HepG2 (cell line): ENCODE results near the gene LITAFD. TPM values are rescaled to one million over a fixed set of nuclear protein-coding genes. Genes with fewer than 3 reads are reported as not detected.

Source experiments
- CREB1 ChIP-seq, 2 experiments: fragments of 450-650 bp in 1 of 2; IDR thresholded peaks; 2 replicates each; pipeline ENCODE4 v1.6.1; 2016 to 2017; ENCODE audit warnings: control low read depth in 1 of 2, mild to moderate bottlenecking in 1 of 2, missing compliant biosample characterization in 1 of 2, missing genetic modification characterization in 1 of 2
- DMAP1 ChIP-seq: IDR thresholded peaks from 2 replicates; pipeline ENCODE4 v1.6.1; 2016
- ELF4 ChIP-seq: sonication (generic); formaldehyde crosslinking; IDR thresholded peaks from 2 replicates; pipeline ENCODE4 v1.5.0; 2020; ENCODE audit warnings: missing genetic modification reagents, mild to moderate bottlenecking, moderate library complexity, borderline replicate concordance
- MEF2D ChIP-seq: sonication (generic); formaldehyde crosslinking; IDR thresholded peaks from 2 replicates; pipeline ENCODE4 v1.5.1; 2020; ENCODE audit warnings: mild to moderate bottlenecking, missing genetic modification reagents
- NR3C1 ChIP-seq: sonication (generic); formaldehyde crosslinking; IDR thresholded peaks from 2 replicates; pipeline ENCODE4 v1.4.0; 2020; ENCODE audit warnings: missing genetic modification reagents
- RBAK ChIP-seq: sonication (generic); formaldehyde crosslinking; IDR thresholded peaks from 2 replicates; pipeline ENCODE4 v1.5.1; 2020; ENCODE audit warnings: mild to moderate bottlenecking, missing genetic modification reagents
- RFX3 ChIP-seq: IDR thresholded peaks from 2 replicates; pipeline ENCODE4 v1.6.1; 2016; ENCODE audit warnings: missing biosample characterization, missing genetic modification reagents
- SOX5 ChIP-seq: IDR thresholded peaks from 2 replicates; pipeline ENCODE4 v1.6.1; 2016; ENCODE audit warnings: borderline replicate concordance
- SUZ12 ChIP-seq: fragments of 150-350 bp; IDR thresholded peaks from 2 replicates; pipeline ENCODE4 v1.6.1; 2014; ENCODE audit warnings: low read depth, low read length
- THYN1 ChIP-seq: sonication (generic); formaldehyde crosslinking; IDR thresholded peaks from 2 replicates; pipeline ENCODE4 v1.8.1; 2023; ENCODE audit warnings: low read depth, mild to moderate bottlenecking, moderate library complexity, missing genetic modification reagents, borderline replicate concordance
- U2AF2 ChIP-seq: fragments of 200-400 bp; formaldehyde crosslinking; IDR thresholded peaks from 2 replicates; pipeline ENCODE4 v1.6.1; 2017; ENCODE audit warnings: low read depth, mild to moderate bottlenecking, low read length
- ZNF292 ChIP-seq: sonication (generic); formaldehyde crosslinking; IDR thresholded peaks from 2 replicates; pipeline ENCODE4 v1.8.1; 2022; ENCODE audit warnings: mild to moderate bottlenecking, low read depth, missing genetic modification reagents, borderline replicate concordance
- ZNF547 ChIP-seq: sonication (generic); formaldehyde crosslinking; IDR thresholded peaks from 2 replicates; pipeline ENCODE4 v1.5.1; 2020; ENCODE audit warnings: mild to moderate bottlenecking, missing genetic modification reagents
- ZNF724P ChIP-seq: sonication (generic); formaldehyde crosslinking; IDR thresholded peaks from 2 replicates; pipeline ENCODE4 v1.8.0; 2022; ENCODE audit warnings: missing genetic modification reagents, borderline replicate concordance
- polyA plus RNA-seq, 8 experiments: library from polyadenylated mRNA; depleted of rRNA in 3 of 8; stranded (reverse) in 7 of 8; unstranded in 1 of 8; fragments of >200 nt; fragmentation: Illumina TruSeq in 4 of 8; extraction: Trizol in 4 of 8; gene quantifications; 2 replicates each; pipeline versions ENCODE4 v1.2.1 to v1.2.3, GENCODE V29; 2011 to 2016; ENCODE audit warnings: low read depth in 4 of 8, missing spikeins in 1 of 8, mixed read lengths in 1 of 8; ENCODE audit not compliant: insufficient read depth in 1 of 8
- total RNA-seq, 5 experiments: library from RNA; depleted of rRNA; stranded (reverse); fragments of >200 nt; fragmentation: Illumina TruSeq; extraction: Trizol; gene quantifications; 2 replicates each; pipeline ENCODE4 v1.2.3, GENCODE V29; 2016; ENCODE audit warnings: low read depth in 1 of 5
- TF ChIP-seq, protein P1 (sequence below): IDR thresholded peaks from 2 replicates; pipeline ENCODE4 v1.6.1; 2012; ENCODE audit warnings: low read length, improper control_type of control experiment
- TF ChIP-seq, protein P2 (sequence below): sonication (generic); formaldehyde crosslinking; IDR thresholded peaks from 2 replicates; pipeline ENCODE4 v1.8.0; 2022; ENCODE audit warnings: mild to moderate bottlenecking, missing genetic modification reagents, borderline replicate concordance
- TF ChIP-seq, protein P3 (sequence below): sonication (generic); formaldehyde crosslinking; IDR thresholded peaks from 2 replicates; pipeline ENCODE4 v1.8.0; 2022; ENCODE audit warnings: mild to moderate bottlenecking, missing genetic modification reagents
- TF ChIP-seq, protein P4 (sequence below): sonication (generic); formaldehyde crosslinking; IDR thresholded peaks from 2 replicates; pipeline ENCODE4 v1.5.1; 2020; ENCODE audit warnings: missing genetic modification reagents, mild to moderate bottlenecking, borderline replicate concordance
- TF ChIP-seq, protein P5 (sequence below): sonication (generic); formaldehyde crosslinking; IDR thresholded peaks from 2 replicates; pipeline ENCODE4 v1.8.0; 2022; ENCODE audit warnings: missing genetic modification reagents, mild to moderate bottlenecking, borderline replicate concordance

The LITAFD gene
- total and polyA plus RNA-seq, 2 of the 13 experiments (the other 11 are each of a cell fraction or from before 2014, with no cell fraction given), result not detected

DNA sequence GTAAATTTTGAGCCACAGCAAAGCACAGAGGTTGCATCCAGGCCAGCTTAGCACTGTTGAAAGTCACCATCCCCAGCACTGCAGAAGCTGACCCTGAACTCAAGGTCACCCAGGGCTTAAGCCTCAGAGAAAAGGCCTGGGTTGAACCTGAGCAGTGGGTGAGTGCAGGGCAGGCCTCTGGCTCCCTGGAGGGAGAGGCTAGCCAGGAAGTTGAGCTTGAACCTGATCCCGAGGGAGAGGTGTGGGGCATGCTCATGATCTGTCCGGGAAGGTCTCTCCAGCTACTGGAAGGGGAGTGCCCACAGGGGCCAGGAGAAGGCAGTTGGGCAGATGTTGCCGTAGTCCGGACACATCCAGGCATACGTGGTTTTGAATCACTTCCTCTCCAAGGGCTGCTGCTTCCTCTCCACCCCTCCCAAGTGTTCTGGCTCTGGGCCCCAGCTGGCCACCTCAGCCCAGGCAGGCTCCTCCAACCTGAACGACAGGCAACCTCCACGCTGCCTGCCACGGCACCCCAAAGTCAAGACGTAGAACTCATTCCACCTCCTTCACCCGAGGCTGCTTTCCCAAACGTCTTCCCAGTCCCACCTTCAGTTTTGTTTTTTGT, 31.8 kb upstream of the LITAFD start (continued):
- TF ChIP-seq U2AF2 (no peak), MEF2D (CRISPR knock-in tag) (peak; percentile 90), SOX5 (CRISPR knock-in tag) (peak; percentile 81), ZNF547 (CRISPR knock-in tag) (peak; percentile 97), RFX3 (no peak), SUZ12 (no peak), RBAK (no peak), NR3C1 (CRISPR knock-in tag) (no peak), THYN1 (CRISPR knock-in tag) (peak; percentile 94; the same call in 1 of the 2 replicates), ELF4 (CRISPR knock-in tag) (no peak; the same call in 1 of the 2 replicates), CREB1 (IDR thresholded peaks at IDR 0.05) (no peak), CREB1 (CRISPR knock-in tag; IDR thresholded peaks at IDR 0.05) (no peak), ZNF724P (CRISPR knock-in tag) (peak; percentile 67; the same call in 1 of the 2 replicates), ZNF292 (CRISPR knock-in tag) (peak; percentile 54), DMAP1 (CRISPR knock-in tag) (peak; percentile 37; the same call in 1 of the 2 replicates)
- TF ChIP-seq, protein P1, sequence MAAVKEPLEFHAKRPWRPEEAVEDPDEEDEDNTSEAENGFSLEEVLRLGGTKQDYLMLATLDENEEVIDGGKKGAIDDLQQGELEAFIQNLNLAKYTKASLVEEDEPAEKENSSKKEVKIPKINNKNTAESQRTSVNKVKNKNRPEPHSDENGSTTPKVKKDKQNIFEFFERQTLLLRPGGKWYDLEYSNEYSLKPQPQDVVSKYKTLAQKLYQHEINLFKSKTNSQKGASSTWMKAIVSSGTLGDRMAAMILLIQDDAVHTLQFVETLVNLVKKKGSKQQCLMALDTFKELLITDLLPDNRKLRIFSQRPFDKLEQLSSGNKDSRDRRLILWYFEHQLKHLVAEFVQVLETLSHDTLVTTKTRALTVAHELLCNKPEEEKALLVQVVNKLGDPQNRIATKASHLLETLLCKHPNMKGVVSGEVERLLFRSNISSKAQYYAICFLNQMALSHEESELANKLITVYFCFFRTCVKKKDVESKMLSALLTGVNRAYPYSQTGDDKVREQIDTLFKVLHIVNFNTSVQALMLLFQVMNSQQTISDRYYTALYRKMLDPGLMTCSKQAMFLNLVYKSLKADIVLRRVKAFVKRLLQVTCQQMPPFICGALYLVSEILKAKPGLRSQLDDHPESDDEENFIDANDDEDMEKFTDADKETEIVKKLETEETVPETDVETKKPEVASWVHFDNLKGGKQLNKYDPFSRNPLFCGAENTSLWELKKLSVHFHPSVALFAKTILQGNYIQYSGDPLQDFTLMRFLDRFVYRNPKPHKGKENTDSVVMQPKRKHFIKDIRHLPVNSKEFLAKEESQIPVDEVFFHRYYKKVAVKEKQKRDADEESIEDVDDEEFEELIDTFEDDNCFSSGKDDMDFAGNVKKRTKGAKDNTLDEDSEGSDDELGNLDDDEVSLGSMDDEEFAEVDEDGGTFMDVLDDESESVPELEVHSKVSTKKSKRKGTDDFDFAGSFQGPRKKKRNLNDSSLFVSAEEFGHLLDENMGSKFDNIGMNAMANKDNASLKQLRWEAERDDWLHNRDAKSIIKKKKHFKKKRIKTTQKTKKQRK, result no peak
- TF ChIP-seq, protein P2, sequence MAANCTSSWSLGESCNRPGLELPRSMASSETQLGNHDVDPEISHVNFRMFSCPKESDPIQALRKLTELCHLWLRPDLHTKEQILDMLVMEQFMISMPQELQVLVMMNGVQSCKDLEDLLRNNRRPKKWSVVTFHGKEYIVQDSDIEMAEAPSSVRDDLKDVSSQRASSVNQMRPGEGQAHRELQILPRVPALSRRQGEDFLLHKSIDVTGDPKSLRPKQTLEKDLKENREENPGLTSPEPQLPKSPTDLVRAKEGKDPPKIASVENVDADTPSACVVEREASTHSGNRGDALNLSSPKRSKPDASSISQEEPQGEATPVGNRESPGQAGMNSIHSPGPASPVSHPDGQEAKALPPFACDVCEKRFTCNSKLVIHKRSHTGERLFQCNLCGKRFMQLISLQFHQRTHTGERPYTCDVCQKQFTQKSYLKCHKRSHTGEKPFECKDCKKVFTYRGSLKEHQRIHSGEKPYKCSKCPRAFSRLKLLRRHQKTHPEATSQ, result 0 out of 2 replicates have a peak, but pooled peaks have one; percentile 85
- TF ChIP-seq, protein P3, sequence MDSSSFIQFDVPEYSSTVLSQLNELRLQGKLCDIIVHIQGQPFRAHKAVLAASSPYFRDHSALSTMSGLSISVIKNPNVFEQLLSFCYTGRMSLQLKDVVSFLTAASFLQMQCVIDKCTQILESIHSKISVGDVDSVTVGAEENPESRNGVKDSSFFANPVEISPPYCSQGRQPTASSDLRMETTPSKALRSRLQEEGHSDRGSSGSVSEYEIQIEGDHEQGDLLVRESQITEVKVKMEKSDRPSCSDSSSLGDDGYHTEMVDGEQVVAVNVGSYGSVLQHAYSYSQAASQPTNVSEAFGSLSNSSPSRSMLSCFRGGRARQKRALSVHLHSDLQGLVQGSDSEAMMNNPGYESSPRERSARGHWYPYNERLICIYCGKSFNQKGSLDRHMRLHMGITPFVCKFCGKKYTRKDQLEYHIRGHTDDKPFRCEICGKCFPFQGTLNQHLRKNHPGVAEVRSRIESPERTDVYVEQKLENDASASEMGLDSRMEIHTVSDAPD (CRISPR knock-in tag), result no peak; the same call in 1 of the 2 replicates
- TF ChIP-seq, protein P4, sequence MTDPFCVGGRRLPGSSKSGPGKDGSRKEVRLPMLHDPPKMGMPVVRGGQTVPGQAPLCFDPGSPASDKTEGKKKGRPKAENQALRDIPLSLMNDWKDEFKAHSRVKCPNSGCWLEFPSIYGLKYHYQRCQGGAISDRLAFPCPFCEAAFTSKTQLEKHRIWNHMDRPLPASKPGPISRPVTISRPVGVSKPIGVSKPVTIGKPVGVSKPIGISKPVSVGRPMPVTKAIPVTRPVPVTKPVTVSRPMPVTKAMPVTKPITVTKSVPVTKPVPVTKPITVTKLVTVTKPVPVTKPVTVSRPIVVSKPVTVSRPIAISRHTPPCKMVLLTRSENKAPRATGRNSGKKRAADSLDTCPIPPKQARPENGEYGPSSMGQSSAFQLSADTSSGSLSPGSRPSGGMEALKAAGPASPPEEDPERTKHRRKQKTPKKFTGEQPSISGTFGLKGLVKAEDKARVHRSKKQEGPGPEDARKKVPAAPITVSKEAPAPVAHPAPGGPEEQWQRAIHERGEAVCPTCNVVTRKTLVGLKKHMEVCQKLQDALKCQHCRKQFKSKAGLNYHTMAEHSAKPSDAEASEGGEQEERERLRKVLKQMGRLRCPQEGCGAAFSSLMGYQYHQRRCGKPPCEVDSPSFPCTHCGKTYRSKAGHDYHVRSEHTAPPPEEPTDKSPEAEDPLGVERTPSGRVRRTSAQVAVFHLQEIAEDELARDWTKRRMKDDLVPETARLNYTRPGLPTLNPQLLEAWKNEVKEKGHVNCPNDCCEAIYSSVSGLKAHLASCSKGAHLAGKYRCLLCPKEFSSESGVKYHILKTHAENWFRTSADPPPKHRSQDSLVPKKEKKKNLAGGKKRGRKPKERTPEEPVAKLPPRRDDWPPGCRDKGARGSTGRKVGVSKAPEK, result 0 out of 2 replicates have a peak, but pooled peaks have one; percentile 63
- TF ChIP-seq, protein P5, sequence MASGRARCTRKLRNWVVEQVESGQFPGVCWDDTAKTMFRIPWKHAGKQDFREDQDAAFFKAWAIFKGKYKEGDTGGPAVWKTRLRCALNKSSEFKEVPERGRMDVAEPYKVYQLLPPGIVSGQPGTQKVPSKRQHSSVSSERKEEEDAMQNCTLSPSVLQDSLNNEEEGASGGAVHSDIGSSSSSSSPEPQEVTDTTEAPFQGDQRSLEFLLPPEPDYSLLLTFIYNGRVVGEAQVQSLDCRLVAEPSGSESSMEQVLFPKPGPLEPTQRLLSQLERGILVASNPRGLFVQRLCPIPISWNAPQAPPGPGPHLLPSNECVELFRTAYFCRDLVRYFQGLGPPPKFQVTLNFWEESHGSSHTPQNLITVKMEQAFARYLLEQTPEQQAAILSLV (CRISPR knock-in tag), result peak; percentile 78; the same call in 1 of the 2 replicates
